Loucy (cell line): ENCODE results near the gene HSPBP1.

Experiments used
- H2AFZ ChIP-seq: fragments of 200-600 bp; sonication (generic); 2 replicates; pipeline ENCODE4 v1.6.0; 2016; ENCODE audit warnings: antibody characterized with exemption, mild to moderate bottlenecking, low read length, moderate library complexity
- H3F3A ChIP-seq: fragments of 200-600 bp; 2 replicates; pipeline ENCODE4 v1.6.0; 2016; ENCODE audit warnings: antibody characterized with exemption, low read depth, mild to moderate bottlenecking
- H3K27me3 ChIP-seq: fragments of 200-600 bp; sonication (generic); 2 replicates; pipeline ENCODE4 v1.6.1; 2014; ENCODE audit warnings: low read length, mild to moderate bottlenecking; ENCODE audit not compliant: insufficient read depth, poor library complexity, severe bottlenecking
- H3K36me3 ChIP-seq: fragments of 200-600 bp; sonication (generic); 2 replicates; pipeline ENCODE4 v1.6.1; 2016; ENCODE audit warnings: low read length; ENCODE audit not compliant: insufficient read depth
- H3K4me1 ChIP-seq: fragments of 200-600 bp; sonication (generic); 2 replicates; pipeline ENCODE4 v1.5.1; 2014; ENCODE audit warnings: low read length, mild to moderate bottlenecking; ENCODE audit not compliant: insufficient read depth, poor library complexity, severe bottlenecking
- H3K4me2 ChIP-seq: fragments of 200-600 bp; sonication (generic); 2 replicates; pipeline ENCODE4 v1.6.0; 2014; ENCODE audit warnings: antibody characterized with exemption, low read length, low read depth, mild to moderate bottlenecking; ENCODE audit not compliant: poor library complexity, severe bottlenecking
- H3K4me3 ChIP-seq: fragments of 200-600 bp; sonication (generic); 2 replicates; pipeline ENCODE4 v1.5.1; 2014; ENCODE audit warnings: low read length, mild to moderate bottlenecking, mixed read lengths; ENCODE audit not compliant: poor library complexity, severe bottlenecking
- H3K79me2 ChIP-seq: fragments of 200-600 bp; sonication (generic); 2 replicates; pipeline ENCODE4 v1.6.1; 2014; ENCODE audit warnings: low read length; ENCODE audit not compliant: insufficient read depth
- H3K9ac ChIP-seq: fragments of 200-600 bp; sonication (generic); 2 replicates; pipeline ENCODE4 v1.6.0; 2014; ENCODE audit warnings: mild to moderate bottlenecking, low read depth, low read length, moderate library complexity; ENCODE audit not compliant: poor library complexity, severe bottlenecking
- H3K9me2 ChIP-seq: fragments of 200-600 bp; sonication (generic); replicated peaks from 2 replicates; pipeline ENCODE4 v1.6.1; 2016; ENCODE audit warnings: low read depth, low read length, mixed read lengths
- H3K9me3 ChIP-seq: fragments of 200-600 bp; sonication (generic); 2 replicates; pipeline ENCODE4 v1.6.1; 2014; ENCODE audit warnings: mild to moderate bottlenecking, antibody characterized with exemption, low read length, low read depth; ENCODE audit not compliant: insufficient read depth
- H4K20me1 ChIP-seq: fragments of 200-600 bp; sonication (generic); 2 replicates; pipeline ENCODE4 v1.6.0; 2014; ENCODE audit warnings: antibody characterized with exemption, low read length, mild to moderate bottlenecking; ENCODE audit not compliant: insufficient read depth, poor library complexity, severe bottlenecking
- CTCF ChIP-seq: fragments of 200-600 bp; sonication (generic); conservative IDR thresholded peaks from 2 replicates; pipeline ENCODE4 v1.5.1; 2014; ENCODE audit warnings: mild to moderate bottlenecking, antibody characterized with exemption, low read length
- EZH2phosphoT487 ChIP-seq: fragments of 200-600 bp; IDR thresholded peaks from 2 replicates; pipeline ENCODE4 v1.6.1; 2018; ENCODE audit warnings: antibody characterized with exemption, mild to moderate bottlenecking, moderate library complexity, borderline replicate concordance

HSPBP1 gene

GRCh38 chr19:55227241-55228014, 52.5 kb downstream of the HSPBP1 start:
- H3K9me2 ChIP-seq, result no peaks in the 10 kb centered on the region
- H3K79me2 ChIP-seq, result peaks cover 6% of the 10 kb centered on the region; the same call in 1 of the 2 replicates
- H3K9ac ChIP-seq, result no peak overlapping the region
- no peak overlapping the region for H3K4me3 ChIP-seq
- H3K4me2 ChIP-seq, result no peak overlapping the region
- no peaks in the 10 kb centered on the region for H3K9me3 ChIP-seq
- peaks cover 73% of the 10 kb centered on the region for H4K20me1 ChIP-seq
- H3K27me3 ChIP-seq, result no peaks in the 10 kb centered on the region
- H3K36me3 ChIP-seq, result peaks cover 75% of the 10 kb centered on the region
- no peaks in the 10 kb centered on the region for H3F3A ChIP-seq
- H3K4me1 ChIP-seq, result no peaks in the 10 kb centered on the region
- no peak for TF ChIP-seq CTCF
- no peak for TF ChIP-seq EZH2phosphoT487
- H2AFZ ChIP-seq, result no peak overlapping the region

GRCh38 chr19:55226788-55227187, 53.1 kb downstream of the HSPBP1 start:
- TF ChIP-seq EZH2phosphoT487 (no peak), CTCF (no peak)
- no peak overlapping the region for H3K4me2 ChIP-seq
- H3K4me1 ChIP-seq, result no peaks in the 10 kb centered on the region
- H3K9me3 ChIP-seq, result no peaks in the 10 kb centered on the region
- H3K79me2 ChIP-seq, result peaks cover under 1% of the 10 kb centered on the region; the same call in 1 of the 2 replicates
- no peak overlapping the region for H2AFZ ChIP-seq
- no peaks in the 10 kb centered on the region for H3F3A ChIP-seq
- H3K36me3 ChIP-seq, result peaks cover 68% of the 10 kb centered on the region; the same call in 1 of the 2 replicates
- H3K9ac ChIP-seq, result no peak overlapping the region
- H3K4me3 ChIP-seq, result no peak overlapping the region
- H3K27me3 ChIP-seq, result no peaks in the 10 kb centered on the region
- H4K20me1 ChIP-seq, result peaks cover 66% of the 10 kb centered on the region
- no peaks in the 10 kb centered on the region for H3K9me2 ChIP-seq

- Histone ChIP-seq H3F3A (no peaks in the 10 kb centered on the region), H3K4me1 (no peaks in the 10 kb centered on the region), H3K27me3 (no peaks in the 10 kb centered on the region), H3K79me2 (no peaks in the 10 kb centered on the region), H3K4me2 (no peak overlapping the region), H3K9me2 (no peaks in the 10 kb centered on the region), H4K20me1 (peaks cover 61% of the 10 kb centered on the region), H3K9ac (no peak overlapping the region), H3K9me3 (no peaks in the 10 kb centered on the region), H3K4me3 (no peak overlapping the region), H3K36me3 (peaks cover 63% of the 10 kb centered on the region; the same call in 1 of the 2 replicates), H2AFZ (no peak overlapping the region)
- TF ChIP-seq CTCF (no peak), EZH2phosphoT487 (no peak)
Observed at GRCh38 chr19:55226273-55226672, 53.6 kb downstream of the HSPBP1 start.
